HepG2 (cell line): ENCODE measurements around the gene PSMC4. TPM values are rescaled to one million over a fixed set of nuclear protein-coding genes. Genes with fewer than 3 reads are reported as not detected.

Source experiments
- ATAC-seq: fragments of 200-7000 bp; cut with Tn5 transposase; 3 replicates; pipeline ENCODE4 v1.9.1; 2020; ENCODE audit warnings: mild to moderate bottlenecking, moderate library complexity
- BruUV-seq: library from RNA; stranded (reverse); fragments of 400-500 nt; replicated peaks from 2 replicates; lab custom pipeline; 2021; lab: Mats Ljungman, UMichigan
- CTCF ChIA-PET: fragments of 300-600 bp; formaldehyde crosslinking; extraction: SDS; loops from one replicate; lab custom pipeline; 2021; ENCODE audit warnings: low total read pairs, inconsistent platforms, low intra/inter-chr PET ratio; lab: Yijun Ruan, JAX
- POLR2A ChIA-PET: fragments of 350-600 bp; sonication (Branson Sonifier 250); formaldehyde crosslinking; loops from one replicate; lab custom pipeline; 2020; ENCODE audit warnings: antibody characterized with exemption, inconsistent platforms; lab: Yijun Ruan, JAX
- DNase-seq: peaks from one replicate; pipeline ENCODE4 v3.0.0-alpha.2; 2015; ENCODE audit warnings: low spot score
- FAIRE-seq: peaks from 3 replicates; lab custom pipeline; 2011; peaks lifted over from hg19 to GRCh38; lab: Jason Lieb, UNC
- H2AFZ ChIP-seq: one replicate; pipeline ENCODE4 v1.6.1; 2011; ENCODE audit warnings: low read length, inconsistent platforms
- H3K27ac ChIP-seq: fragments of 300-600 bp; 3 replicates; pipeline ENCODE4 v1.8.0; 2011; ENCODE audit warnings: mixed run types, mild to moderate bottlenecking, mixed read lengths, low read length, inconsistent platforms; ENCODE audit not compliant: insufficient read depth; ENCODE audit errors: extremely low read length
- H3K27me3 ChIP-seq, 2 experiments: fragments of 200-600 bp in 1 of 2; 2 replicates in 1 of 2; 3 replicates in 1 of 2; pipeline versions ENCODE4 v1.6.0 to v1.8.0; 2011; ENCODE audit warnings: low read length in 2 of 2, mild to moderate bottlenecking in 2 of 2, moderate library complexity in 2 of 2, inconsistent platforms in 1 of 2; ENCODE audit not compliant: insufficient read depth in 2 of 2, control insufficient read depth in 1 of 2
- H3K36me3 ChIP-seq, 2 experiments: fragments of 200-600 bp in 1 of 2; replicated peaks in 1 of 2; 2 replicates in 1 of 2; 3 replicates in 1 of 2; pipeline versions ENCODE4 v1.5.1 to v1.8.0; 2011; ENCODE audit warnings: low read length in 2 of 2, inconsistent platforms in 1 of 2; ENCODE audit not compliant: insufficient read depth in 2 of 2, control insufficient read depth in 1 of 2
- H3K4me1 ChIP-seq: 2 replicates; pipeline ENCODE4 v1.5.1; 2012; ENCODE audit warnings: low read length, inconsistent platforms; ENCODE audit not compliant: insufficient read depth
- H3K4me2 ChIP-seq: 2 replicates; pipeline ENCODE4 v1.6.0; 2011; ENCODE audit warnings: low read depth, low read length, inconsistent platforms
- H3K4me3 ChIP-seq, 3 experiments: fragments of 200-600 bp in 1 of 3; sonication (generic), shearing (Covaris generic) in 1 of 3; replicated peaks in 1 of 3; 2 replicates each; pipeline ENCODE4 v1.5.1; 2011 to 2016; ENCODE audit warnings: low read length in 3 of 3, inconsistent platforms in 2 of 3, low read depth in 2 of 3, mild to moderate bottlenecking in 2 of 3, control low read depth in 1 of 3, mixed read lengths in 1 of 3; ENCODE audit not compliant: insufficient read depth in 1 of 3
- H3K79me2 ChIP-seq: one replicate; pipeline ENCODE4 v1.6.1; 2011; ENCODE audit warnings: low read length, inconsistent platforms; ENCODE audit not compliant: insufficient read depth
- H3K9ac ChIP-seq: 2 replicates; pipeline ENCODE4 v1.6.0; 2011; ENCODE audit warnings: mild to moderate bottlenecking, low read depth, low read length, inconsistent platforms; ENCODE audit not compliant: insufficient read depth
- H3K9me3 ChIP-seq: 2 replicates; pipeline ENCODE4 v1.5.1; 2012; ENCODE audit warnings: mild to moderate bottlenecking, low read length
- H4K20me1 ChIP-seq: 2 replicates; pipeline ENCODE4 v1.6.0; 2011; ENCODE audit warnings: inconsistent platforms, mild to moderate bottlenecking, low read length, moderate library complexity; ENCODE audit not compliant: insufficient read depth
- CBX2 ChIP-seq, 2 experiments: fragments of 200-600 bp in 1 of 2; sonication (generic); formaldehyde crosslinking in 1 of 2; IDR thresholded peaks; 2 replicates each; pipeline versions ENCODE4 v1.7.0 to v1.8.1; 2018 to 2022; ENCODE audit warnings: low read depth in 2 of 2, low read length in 1 of 2, mild to moderate bottlenecking in 1 of 2, missing genetic modification reagents in 1 of 2
- HIVEP1 ChIP-seq: sonication (generic); formaldehyde crosslinking; IDR thresholded peaks from 2 replicates; pipeline ENCODE4 v1.4.0; 2020; ENCODE audit warnings: mild to moderate bottlenecking, missing genetic modification reagents
- KDM6A ChIP-seq: IDR thresholded peaks from 2 replicates; pipeline ENCODE4 v1.6.1; 2016; ENCODE audit warnings: low read depth
- NFYC ChIP-seq: IDR thresholded peaks from 2 replicates; pipeline ENCODE4 v1.6.1; 2016; ENCODE audit warnings: missing genetic modification reagents, missing compliant biosample characterization
- NR2C2 ChIP-seq: sonication (generic); formaldehyde crosslinking; IDR thresholded peaks from 2 replicates; pipeline ENCODE4 v1.4.0; 2020; ENCODE audit warnings: missing genetic modification reagents, mild to moderate bottlenecking, moderate library complexity, borderline replicate concordance
- SNAPC5 ChIP-seq: sonication (generic); formaldehyde crosslinking; IDR thresholded peaks from 2 replicates; pipeline ENCODE4 v1.8.1; 2023; ENCODE audit warnings: mild to moderate bottlenecking, missing genetic modification reagents, borderline replicate concordance
- TCF12 ChIP-seq, 2 experiments: fragments of 450-650 bp in 1 of 2; sonication (generic) in 1 of 2; formaldehyde crosslinking in 1 of 2; IDR thresholded peaks; 2 replicates each; pipeline versions ENCODE4 v1.6.1 to v1.8.0; 2017 to 2022; ENCODE audit warnings: antibody characterized with exemption in 1 of 2, mild to moderate bottlenecking in 1 of 2, missing genetic modification reagents in 1 of 2, moderate library complexity in 1 of 2
- THYN1 ChIP-seq: sonication (generic); formaldehyde crosslinking; IDR thresholded peaks from 2 replicates; pipeline ENCODE4 v1.8.1; 2023; ENCODE audit warnings: low read depth, mild to moderate bottlenecking, moderate library complexity, missing genetic modification reagents, borderline replicate concordance
- TRIM24 ChIP-seq: sonication (generic); formaldehyde crosslinking; IDR thresholded peaks from 2 replicates; pipeline ENCODE4 v1.8.0; 2022; ENCODE audit warnings: mild to moderate bottlenecking, missing genetic modification reagents
- ZNF232 ChIP-seq: sonication (generic); formaldehyde crosslinking; IDR thresholded peaks from 2 replicates; pipeline ENCODE4 v1.4.0; 2020; ENCODE audit warnings: missing genetic modification reagents, borderline replicate concordance
- ZNF550 ChIP-seq: sonication (generic); formaldehyde crosslinking; IDR thresholded peaks from 2 replicates; pipeline ENCODE4 v1.4.0; 2020; ENCODE audit warnings: mild to moderate bottlenecking, missing genetic modification reagents, borderline replicate concordance
- ZNF644 ChIP-seq: IDR thresholded peaks from 2 replicates; pipeline ENCODE4 v1.6.1; 2016; ENCODE audit warnings: low read depth
- ZNF770 ChIP-seq: sonication (generic); formaldehyde crosslinking; IDR thresholded peaks from 2 replicates; pipeline ENCODE4 v1.5.0; 2020; ENCODE audit warnings: mild to moderate bottlenecking, missing genetic modification reagents
- ZNF782 ChIP-seq: sonication (generic); formaldehyde crosslinking; IDR thresholded peaks from 2 replicates; pipeline ENCODE4 v1.4.0; 2020; ENCODE audit warnings: missing genetic modification reagents, mild to moderate bottlenecking, borderline replicate concordance
- ZSCAN12 ChIP-seq: sonication (generic); formaldehyde crosslinking; IDR thresholded peaks from 2 replicates; pipeline ENCODE4 v1.9.0; 2021; ENCODE audit warnings: mild to moderate bottlenecking, missing genetic modification reagents
- WGBS: methylation state at CpG from one replicate; pipeline ENCODE4 v1.1.6; 2017; ENCODE audit warnings: low lambda C conversion rate; 5-methylcytosine and 5-hydroxymethylcytosine counted together
- in situ Hi-C: cut with HindIII; loops from 2 replicates; pipeline ENCODE4 v1.10.0; 2017; ENCODE audit warnings: low pct_unique_long_range_greater_than_20kb; ENCODE audit not compliant: extremely low pct_ligation_motif_present
- intact Hi-C: fragments of 100-400 bp; cut with micrococcal nuclease; formaldehyde crosslinking; loops from one replicate; pipeline ENCODE4 v1.10.0; 2022; ENCODE audit not compliant: unreplicated experiment
- polyA plus RNA-seq, 8 experiments: library from polyadenylated mRNA; depleted of rRNA in 3 of 8; stranded (reverse) in 7 of 8; unstranded in 1 of 8; fragments of >200 nt; fragmentation: Illumina TruSeq in 4 of 8; extraction: Trizol in 4 of 8; gene quantifications; 2 replicates each; pipeline versions ENCODE4 v1.2.1 to v1.2.3, GENCODE V29; 2011 to 2016; ENCODE audit warnings: low read depth in 4 of 8, missing spikeins in 1 of 8, mixed read lengths in 1 of 8; ENCODE audit not compliant: insufficient read depth in 1 of 8
- total RNA-seq, 5 experiments: library from RNA; depleted of rRNA; stranded (reverse); fragments of >200 nt; fragmentation: Illumina TruSeq; extraction: Trizol; gene quantifications; 2 replicates each; pipeline ENCODE4 v1.2.3, GENCODE V29; 2016; ENCODE audit warnings: low read depth in 1 of 5
- TF ChIP-seq, protein P1 (sequence below): IDR thresholded peaks from 2 replicates; pipeline ENCODE4 v1.6.1; 2016; ENCODE audit warnings: low read depth, control low read depth
- TF ChIP-seq, protein P2 (sequence below): IDR thresholded peaks from 2 replicates; pipeline ENCODE4 v1.6.1; 2016; ENCODE audit warnings: mild to moderate bottlenecking, missing biosample characterization, missing genetic modification reagents
- TF ChIP-seq, protein P3 (sequence below): IDR thresholded peaks from 2 replicates; pipeline ENCODE4 v1.6.1; 2016

Gene PSMC4
- total and polyA plus RNA-seq, 2 of the 13 experiments (the other 11 are each of a cell fraction or from before 2014, with no cell fraction given), result 49.9 to 160 TPM

GRCh38 chr19:39996811-39997637 is 26.1 kb downstream of the PSMC4 start, which contains the start of gene ZNF546:
Gene ZNF546 (plus strand): TSS chr19:39997060. CDS start chr19:39998327, 1,267 bp downstream.
- H2AFZ ChIP-seq, result peak within 1 kb of the TSS; percentile 22
- peak; percentile 42 for FAIRE-seq
- TF ChIP-seq ZNF644 (no peak), NFYC (no peak; the same call in 1 of the 2 replicates), KDM6A (CRISPR knock-in tag) (no peak), ZNF782 (CRISPR knock-in tag) (no peak; the same call in 1 of the 2 replicates), ZNF770 (CRISPR knock-in tag) (peak; percentile 21; the same call in 1 of the 2 replicates), ZNF232 (CRISPR knock-in tag) (no peak), SNAPC5 (CRISPR knock-in tag) (no peak), ZSCAN12 (CRISPR knock-in tag) (0 out of 2 replicates have a peak, but pooled peaks have one; percentile 64), CBX2 (IDR thresholded peaks at IDR 0.05; ENCODE audit: low read depth, low read length) (no peak), CBX2 (CRISPR knock-in tag; IDR thresholded peaks at IDR 0.05; ENCODE audit: low read depth) (no peak), TCF12 (IDR thresholded peaks at IDR 0.05) (no peak), TCF12 (CRISPR knock-in tag; IDR thresholded peaks at IDR 0.05) (no peak), THYN1 (peak; percentile 70; the same call in 1 of the 2 replicates), ZNF550 (no peak), NR2C2 (peak; percentile 85), TRIM24 (CRISPR knock-in tag) (no peak), HIVEP1 (CRISPR knock-in tag) (no peak)
- TF ChIP-seq, protein P1, sequence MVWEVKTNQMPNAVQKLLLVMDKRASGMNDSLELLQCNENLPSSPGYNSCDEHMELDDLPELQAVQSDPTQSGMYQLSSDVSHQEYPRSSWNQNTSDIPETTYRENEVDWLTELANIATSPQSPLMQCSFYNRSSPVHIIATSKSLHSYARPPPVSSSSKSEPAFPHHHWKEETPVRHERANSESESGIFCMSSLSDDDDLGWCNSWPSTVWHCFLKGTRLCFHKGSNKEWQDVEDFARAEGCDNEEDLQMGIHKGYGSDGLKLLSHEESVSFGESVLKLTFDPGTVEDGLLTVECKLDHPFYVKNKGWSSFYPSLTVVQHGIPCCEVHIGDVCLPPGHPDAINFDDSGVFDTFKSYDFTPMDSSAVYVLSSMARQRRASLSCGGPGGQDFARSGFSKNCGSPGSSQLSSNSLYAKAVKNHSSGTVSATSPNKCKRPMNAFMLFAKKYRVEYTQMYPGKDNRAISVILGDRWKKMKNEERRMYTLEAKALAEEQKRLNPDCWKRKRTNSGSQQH, result peak; percentile 36; the same call in 1 of the 2 replicates
- TF ChIP-seq, protein P2, sequence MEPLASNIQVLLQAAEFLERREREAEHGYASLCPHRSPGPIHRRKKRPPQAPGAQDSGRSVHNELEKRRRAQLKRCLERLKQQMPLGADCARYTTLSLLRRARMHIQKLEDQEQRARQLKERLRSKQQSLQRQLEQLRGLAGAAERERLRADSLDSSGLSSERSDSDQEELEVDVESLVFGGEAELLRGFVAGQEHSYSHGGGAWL, result peak; percentile 68; the same call in 1 of the 2 replicates
- TF ChIP-seq, protein P3, sequence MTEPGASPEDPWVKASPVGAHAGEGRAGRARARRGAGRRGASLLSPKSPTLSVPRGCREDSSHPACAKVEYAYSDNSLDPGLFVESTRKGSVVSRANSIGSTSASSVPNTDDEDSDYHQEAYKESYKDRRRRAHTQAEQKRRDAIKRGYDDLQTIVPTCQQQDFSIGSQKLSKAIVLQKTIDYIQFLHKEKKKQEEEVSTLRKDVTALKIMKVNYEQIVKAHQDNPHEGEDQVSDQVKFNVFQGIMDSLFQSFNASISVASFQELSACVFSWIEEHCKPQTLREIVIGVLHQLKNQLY (CRISPR knock-in tag), result no peak

More at GRCh38 chr19:39996811-39997637, 26.1 kb downstream of the PSMC4 start, which contains the start of gene ZNF546:
- 1% methylated on average over 31 of the region's 53 CpGs for WGBS
- ATAC-seq (peak; percentile 97), DNase-seq (peak; percentile 76)
- Histone ChIP-seq H3K9ac (peak within 1 kb of the TSS; percentile 83), H3K4me3 (peak within 1 kb of the TSS; percentile 79 to 93 (median 81)), H3K4me1 (peaks cover 23% of the 10 kb centered on the region), H3K27me3 (no peaks in the 10 kb centered on the region; a peak in 1 of 5 replicates), H3K4me2 (peak within 1 kb of the TSS; percentile 94), H3K79me2 (peaks cover 10% of the 10 kb centered on the region), H3K27ac (peak within 1 kb of the TSS; percentile 78), H3K9me3 (peaks cover 11% of the 10 kb centered on the region; the same call in 1 of the 2 replicates), H3K36me3 (no peaks in the 10 kb centered on the region), H4K20me1 (no peaks in the 10 kb centered on the region)
- intact Hi-C loops, result loop anchor here (2.0 kb wide), 2 partner anchors 26 to 58 kb away; partner anchors contain the start of gene PSMC4
- BruUV-seq, result no TSS peak
- ChIA-PET CTCF (no interaction called here), POLR2A (interaction anchor here (0.6 to 2.7 kb wide), 3 partner anchors 27 to 781 kb away, joined by 3 to 24 read pairs (median 7); partner anchors contain the start of genes PSMC4, RAB4B and ZNF780A)
- in situ Hi-C loops, result no loop called here
